Measurements from ENCODE around the gene INTS6L. TPM values are rescaled to one million over a fixed set of nuclear protein-coding genes. Genes with fewer than 3 reads are reported as not detected.
A peak's percentile ranks its signal among the peaks of the same experiment; 100 is the strongest.

INTS6L gene, protein sequence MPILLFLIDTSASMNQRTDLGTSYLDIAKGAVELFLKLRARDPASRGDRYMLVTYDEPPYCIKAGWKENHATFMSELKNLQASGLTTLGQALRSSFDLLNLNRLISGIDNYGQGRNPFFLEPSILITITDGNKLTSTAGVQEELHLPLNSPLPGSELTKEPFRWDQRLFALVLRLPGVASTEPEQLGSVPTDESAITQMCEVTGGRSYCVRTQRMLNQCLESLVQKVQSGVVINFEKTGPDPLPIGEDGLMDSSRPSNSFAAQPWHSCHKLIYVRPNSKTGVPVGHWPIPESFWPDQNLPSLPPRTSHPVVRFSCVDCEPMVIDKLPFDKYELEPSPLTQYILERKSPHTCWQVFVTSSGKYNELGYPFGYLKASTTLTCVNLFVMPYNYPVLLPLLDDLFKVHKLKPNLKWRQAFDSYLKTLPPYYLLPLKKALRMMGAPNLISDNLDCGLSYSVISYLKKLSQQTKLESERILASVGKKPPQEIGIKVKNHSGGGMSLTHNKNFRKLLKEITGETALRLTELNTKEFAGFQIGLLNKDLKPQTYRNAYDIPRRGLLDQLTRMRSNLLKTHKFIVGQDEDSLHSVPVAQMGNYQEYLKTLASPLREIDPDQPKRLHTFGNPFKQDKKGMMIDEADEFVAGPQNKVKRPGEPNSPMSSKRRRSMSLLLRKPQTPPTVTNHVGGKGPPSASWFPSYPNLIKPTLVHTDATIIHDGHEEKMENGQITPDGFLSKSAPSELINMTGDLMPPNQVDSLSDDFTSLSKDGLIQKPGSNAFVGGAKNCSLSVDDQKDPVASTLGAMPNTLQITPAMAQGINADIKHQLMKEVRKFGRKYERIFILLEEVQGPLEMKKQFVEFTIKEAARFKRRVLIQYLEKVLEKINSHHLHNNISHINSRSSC
- 10 to 100 TPM in 1 of 2 donors, 1 to 10 TPM in 1; 9.9 to 12.2 TPM for total RNA-seq

DNA sequence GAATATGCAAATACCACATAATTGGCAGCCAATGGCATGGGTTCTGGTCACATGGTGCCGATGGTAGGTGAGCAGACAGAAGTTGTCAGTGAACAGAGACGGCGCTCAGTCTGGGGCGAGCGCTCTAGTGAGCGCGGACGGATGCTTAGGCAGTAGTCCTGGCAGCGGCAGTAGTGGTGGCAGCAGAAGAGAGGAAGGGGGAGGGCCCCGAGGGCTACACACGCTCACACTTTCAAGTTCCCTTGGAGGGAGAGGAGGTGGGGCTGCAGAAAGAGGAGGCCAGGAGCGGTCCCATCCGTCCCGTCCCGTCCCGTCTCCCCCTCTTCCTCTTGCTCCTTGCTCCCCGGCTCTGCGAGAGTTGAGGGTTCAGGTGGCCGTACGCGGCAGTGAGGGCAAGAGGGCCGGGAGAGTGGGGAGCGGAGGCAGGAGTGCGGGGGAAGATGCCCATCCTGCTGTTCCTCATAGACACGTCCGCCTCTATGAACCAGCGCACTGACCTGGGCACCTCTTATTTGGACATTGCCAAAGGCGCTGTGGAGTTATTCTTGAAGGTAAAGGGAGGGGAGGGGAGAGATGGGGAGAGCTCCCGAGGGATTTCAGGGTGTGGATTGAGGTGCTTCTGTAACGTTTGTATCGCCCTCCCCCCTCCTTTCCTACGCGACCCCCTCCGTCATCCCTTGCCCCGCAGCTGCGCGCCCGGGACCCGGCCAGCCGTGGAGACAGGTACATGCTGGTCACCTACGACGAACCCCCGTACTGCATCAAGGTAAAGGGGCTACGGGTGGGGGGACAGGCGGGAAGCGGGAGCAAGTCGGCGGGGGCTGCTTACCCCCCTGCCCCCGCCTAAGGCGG lies at the start of gene INTS6L:
Gene INTS6L, plus strand, starts transcription at position 108 of the 852 bp plus-strand sequence. Its CDS starts 333 bp downstream, at position 441.
- Histone ChIP-seq H3K9me3 (no peaks in the 10 kb centered on the region), H3K4me1 (peaks cover 0 to 5% of the 10 kb centered on the region in 2 donors), H3K4me3 (peak within 1 kb of the TSS; percentile 64 to 67), H3K36me3 (no peaks in the 10 kb centered on the region), H3K27ac (peak within 1 kb of the TSS; percentile 92 to 94), H3K27me3 (no peaks in the 10 kb centered on the region)
- peak; percentile 94 for DNase-seq (ENCODE audit: low spot score)
- TF ChIP-seq, protein P1, sequence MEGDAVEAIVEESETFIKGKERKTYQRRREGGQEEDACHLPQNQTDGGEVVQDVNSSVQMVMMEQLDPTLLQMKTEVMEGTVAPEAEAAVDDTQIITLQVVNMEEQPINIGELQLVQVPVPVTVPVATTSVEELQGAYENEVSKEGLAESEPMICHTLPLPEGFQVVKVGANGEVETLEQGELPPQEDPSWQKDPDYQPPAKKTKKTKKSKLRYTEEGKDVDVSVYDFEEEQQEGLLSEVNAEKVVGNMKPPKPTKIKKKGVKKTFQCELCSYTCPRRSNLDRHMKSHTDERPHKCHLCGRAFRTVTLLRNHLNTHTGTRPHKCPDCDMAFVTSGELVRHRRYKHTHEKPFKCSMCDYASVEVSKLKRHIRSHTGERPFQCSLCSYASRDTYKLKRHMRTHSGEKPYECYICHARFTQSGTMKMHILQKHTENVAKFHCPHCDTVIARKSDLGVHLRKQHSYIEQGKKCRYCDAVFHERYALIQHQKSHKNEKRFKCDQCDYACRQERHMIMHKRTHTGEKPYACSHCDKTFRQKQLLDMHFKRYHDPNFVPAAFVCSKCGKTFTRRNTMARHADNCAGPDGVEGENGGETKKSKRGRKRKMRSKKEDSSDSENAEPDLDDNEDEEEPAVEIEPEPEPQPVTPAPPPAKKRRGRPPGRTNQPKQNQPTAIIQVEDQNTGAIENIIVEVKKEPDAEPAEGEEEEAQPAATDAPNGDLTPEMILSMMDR (IDR thresholded peaks at IDR 0.05), result no peak

DNA sequence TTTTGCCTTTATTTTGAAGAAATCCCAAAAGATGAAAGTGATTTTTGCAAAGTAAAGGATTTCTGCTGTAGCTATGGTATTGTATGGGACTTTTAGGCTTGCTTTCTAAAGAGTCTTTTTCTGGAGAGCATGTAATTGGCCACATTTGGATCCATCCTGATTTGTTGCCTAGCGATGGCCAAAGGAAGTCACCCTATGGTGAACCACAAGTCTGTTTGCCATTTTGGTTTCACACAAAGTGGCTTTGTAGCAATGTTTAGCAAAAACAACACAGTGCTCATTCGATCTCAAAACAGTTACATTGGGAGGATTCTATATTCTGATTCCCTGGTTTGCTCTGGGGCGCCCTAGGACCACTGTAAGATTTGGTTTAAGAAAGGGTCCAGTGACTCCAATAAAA lies 44.1 kb upstream of the INTS6L start:
- Histone ChIP-seq H3K9me3 (no peaks in the 10 kb centered on the region), H3K4me1 (no peaks in the 10 kb centered on the region), H3K4me3 (no peak overlapping the region), H3K36me3 (no peaks in the 10 kb centered on the region), H3K27me3 (no peaks in the 10 kb centered on the region), H3K27ac (no peak overlapping the region)
- no peak for DNase-seq (ENCODE audit: low spot score)
- TF ChIP-seq, protein P1 (IDR thresholded peaks at IDR 0.05), result no peak

- Histone ChIP-seq H3K4me3 (no peak overlapping the region), H3K4me1 (no peaks in the 10 kb centered on the region), H3K36me3 (no peaks in the 10 kb centered on the region), H3K27ac (no peak overlapping the region), H3K9me3 (no peaks in the 10 kb centered on the region), H3K27me3 (no peaks in the 10 kb centered on the region)
- DNase-seq (ENCODE audit: low spot score), result peak; percentile 61
- TF ChIP-seq, protein P1 (IDR thresholded peaks at IDR 0.05), result peak in 1 of 2 donors; percentile 55
Measured at GRCh38 chrX:135477576-135477975, 42.9 kb upstream of the INTS6L start.

DNA sequence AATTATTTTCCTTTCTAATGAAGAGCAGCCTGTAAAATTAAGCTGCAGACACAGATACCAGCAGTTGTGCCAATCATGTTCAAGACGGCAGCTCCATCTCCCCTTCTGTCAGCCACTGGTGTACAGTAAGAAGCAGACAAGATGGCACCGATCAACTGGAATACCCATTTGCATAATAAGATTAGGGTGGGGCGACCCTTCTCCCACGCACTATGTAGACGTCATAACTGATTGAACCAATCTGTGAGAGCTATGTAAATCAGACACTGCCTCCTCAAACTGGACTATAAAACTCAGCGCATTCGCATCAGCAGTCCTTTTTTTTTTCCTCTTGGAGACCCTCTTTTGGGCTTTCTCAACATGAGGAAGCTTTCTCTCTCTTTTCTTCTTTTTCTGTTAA lies 40.4 kb upstream of the INTS6L start:
- Histone ChIP-seq H3K36me3 (no peaks in the 10 kb centered on the region), H3K9me3 (no peaks in the 10 kb centered on the region), H3K4me3 (no peak overlapping the region), H3K27me3 (no peaks in the 10 kb centered on the region), H3K27ac (no peak overlapping the region), H3K4me1 (no peaks in the 10 kb centered on the region)
- TF ChIP-seq, protein P1 (IDR thresholded peaks at IDR 0.05), result no peak
- no peak for DNase-seq (ENCODE audit: low spot score)

DNA sequence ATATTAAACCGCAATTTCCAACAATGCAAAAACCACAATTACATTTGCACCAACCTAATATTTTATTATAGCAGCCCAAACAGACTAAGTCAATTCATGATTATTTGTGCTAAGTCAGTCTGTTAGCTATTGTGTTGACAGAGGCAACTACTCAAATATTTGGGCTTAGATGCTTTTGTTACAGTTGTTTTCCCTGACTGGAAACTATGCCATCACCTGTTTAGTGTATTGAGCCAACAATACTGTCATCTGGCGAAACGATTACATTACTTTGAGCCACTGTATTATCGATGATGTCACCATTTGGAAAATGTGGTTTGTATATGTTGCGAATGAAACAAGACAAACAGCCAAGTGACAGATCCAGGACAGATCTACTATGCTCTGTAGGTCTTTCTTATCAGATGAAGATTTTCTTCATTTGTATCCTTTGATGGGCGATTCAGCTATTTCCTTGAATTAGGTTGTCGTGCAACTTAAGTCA lies 38.7 kb upstream of the INTS6L start:
- H3K36me3 ChIP-seq, result no peaks in the 10 kb centered on the region
- no peak for DNase-seq (ENCODE audit: low spot score)
- no peaks in the 10 kb centered on the region for H3K27me3 ChIP-seq
- TF ChIP-seq, protein P1 (IDR thresholded peaks at IDR 0.05), result no peak
- H3K4me3 ChIP-seq, result no peak overlapping the region
- no peaks in the 10 kb centered on the region for H3K4me1 ChIP-seq
- H3K9me3 ChIP-seq, result no peaks in the 10 kb centered on the region
- no peak overlapping the region for H3K27ac ChIP-seq
